ENCODE results near the gene IL23R.

DNA sequence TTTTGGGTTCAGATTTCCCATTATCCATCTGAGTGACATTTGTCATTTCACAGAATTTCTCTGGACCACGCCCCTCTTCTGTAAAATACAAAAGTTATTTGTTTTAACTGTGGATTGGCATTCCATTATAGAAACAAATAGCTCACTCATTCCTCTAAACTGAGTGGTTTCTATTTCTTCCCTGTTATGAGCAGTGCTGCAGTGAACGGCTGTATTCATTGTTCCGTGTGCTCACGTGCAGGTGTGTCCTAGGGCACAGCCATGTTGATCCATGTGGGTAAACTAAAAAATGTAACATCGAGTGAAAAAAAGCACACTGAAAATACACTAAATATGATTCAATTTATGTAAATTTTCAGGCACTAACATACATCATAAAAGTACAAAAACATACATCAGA is 114.4 kb downstream of the IL23R start:
- TF ChIP-seq SP1 (IDR thresholded peaks at IDR 0.05) (no peak), LEF1 (IDR thresholded peaks at IDR 0.05; ENCODE audit: borderline replicate concordance) (no peak), NFRKB (IDR thresholded peaks at IDR 0.05) (no peak), ZNF384 (IDR thresholded peaks at IDR 0.05) (no peak), FOXM1 (IDR thresholded peaks at IDR 0.05; ENCODE audit: borderline replicate concordance) (no peak), BHLHE40 (IDR thresholded peaks at IDR 0.05; ENCODE audit: borderline replicate concordance) (no peak), SUZ12 (IDR thresholded peaks at IDR 0.05) (no peak), L3MBTL2 (conservative IDR thresholded peaks at IDR 0.05) (no peak), ARNT (IDR thresholded peaks at IDR 0.05) (no peak), CTBP1 (IDR thresholded peaks at IDR 0.05; ENCODE audit: borderline replicate concordance) (no peak), PKNOX1 (IDR thresholded peaks at IDR 0.05) (no peak), HDGF (IDR thresholded peaks at IDR 0.05; ENCODE audit: borderline replicate concordance) (no peak)
